ENCODE measurements around the gene KIF5A.
"Not testable (repeated sequence)": the region's sequence is repeated elsewhere in the genome, so short reads cannot be mapped to it uniquely, and the experiment has no call there.

KIF5A gene

GRCh38 chr12:57558864-57559263, 9.0 kb downstream of the KIF5A start:
- no peak for DNase-seq

DNA sequence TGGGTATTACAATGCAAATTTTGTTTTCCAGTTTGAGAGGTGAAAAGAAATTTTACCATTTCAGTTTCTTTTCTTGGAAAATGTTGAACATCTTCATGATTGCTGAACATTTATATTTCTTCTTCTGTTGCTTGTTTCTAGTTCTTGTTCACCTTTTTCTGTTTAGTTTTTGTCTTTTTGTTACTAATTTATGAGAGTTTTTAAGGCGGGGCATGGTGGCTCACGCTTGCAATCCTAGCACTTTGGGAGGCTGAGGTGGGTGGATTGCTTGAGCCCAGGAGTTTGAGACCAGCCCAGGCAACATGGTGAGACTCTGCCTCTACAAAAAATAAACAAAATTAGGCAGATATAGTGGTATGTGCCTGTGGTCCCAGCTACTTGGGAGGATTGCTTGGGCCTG, 10.7 kb downstream of the KIF5A start:
- DNase-seq = no peak

GRCh38 chr12:57561117-57561516, 11.3 kb downstream of the KIF5A start:
- DNase-seq = not testable (repeated sequence)

DNA sequence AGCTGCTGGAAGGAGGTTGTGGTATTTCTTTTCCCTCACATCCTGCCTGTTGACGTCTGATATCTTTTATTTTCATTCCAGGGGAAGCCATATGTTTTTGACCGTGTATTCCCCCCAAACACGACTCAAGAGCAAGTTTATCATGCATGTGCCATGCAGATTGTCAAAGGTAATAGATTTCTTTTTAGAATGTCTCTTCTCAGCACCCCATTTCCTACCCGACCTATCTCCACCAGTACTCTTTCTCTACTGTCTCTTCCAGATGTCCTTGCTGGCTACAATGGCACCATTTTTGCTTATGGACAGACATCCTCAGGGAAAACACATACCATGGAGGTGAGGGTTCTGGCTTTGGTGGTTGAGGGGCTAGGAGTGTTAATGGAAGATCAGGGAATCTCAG, 13.5 kb downstream of the KIF5A start:
- no peak for DNase-seq

- no peak for DNase-seq
Observed at GRCh38 chr12:57564178-57564740, 14.4 kb downstream of the KIF5A start.

- DNase-seq = no peak
Observed at GRCh38 chr12:57568838-57569237, 19.0 kb downstream of the KIF5A start.

DNA sequence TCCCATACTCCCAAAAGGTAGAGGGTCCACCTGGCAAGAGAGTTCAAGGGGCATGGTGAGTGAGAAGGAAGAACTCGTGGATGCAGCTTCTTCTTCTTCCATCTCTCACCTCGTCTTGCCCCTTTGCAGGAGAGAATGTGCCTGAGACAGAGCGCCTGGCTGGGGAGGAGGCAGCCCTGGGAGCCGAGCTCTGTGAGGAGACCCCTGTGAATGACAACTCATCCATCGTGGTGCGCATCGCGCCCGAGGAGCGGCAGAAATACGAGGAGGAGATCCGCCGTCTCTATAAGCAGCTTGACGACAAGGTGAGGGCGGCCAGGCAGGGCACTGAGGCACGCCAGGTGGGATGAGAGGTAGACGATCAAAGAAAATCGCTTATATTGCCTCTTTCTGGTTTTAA, 20.0 kb downstream of the KIF5A start:
- DNase-seq = no peak

- DNase-seq = not testable (repeated sequence)
Observed at GRCh38 chr12:57570438-57570837, 20.6 kb downstream of the KIF5A start.

DNA sequence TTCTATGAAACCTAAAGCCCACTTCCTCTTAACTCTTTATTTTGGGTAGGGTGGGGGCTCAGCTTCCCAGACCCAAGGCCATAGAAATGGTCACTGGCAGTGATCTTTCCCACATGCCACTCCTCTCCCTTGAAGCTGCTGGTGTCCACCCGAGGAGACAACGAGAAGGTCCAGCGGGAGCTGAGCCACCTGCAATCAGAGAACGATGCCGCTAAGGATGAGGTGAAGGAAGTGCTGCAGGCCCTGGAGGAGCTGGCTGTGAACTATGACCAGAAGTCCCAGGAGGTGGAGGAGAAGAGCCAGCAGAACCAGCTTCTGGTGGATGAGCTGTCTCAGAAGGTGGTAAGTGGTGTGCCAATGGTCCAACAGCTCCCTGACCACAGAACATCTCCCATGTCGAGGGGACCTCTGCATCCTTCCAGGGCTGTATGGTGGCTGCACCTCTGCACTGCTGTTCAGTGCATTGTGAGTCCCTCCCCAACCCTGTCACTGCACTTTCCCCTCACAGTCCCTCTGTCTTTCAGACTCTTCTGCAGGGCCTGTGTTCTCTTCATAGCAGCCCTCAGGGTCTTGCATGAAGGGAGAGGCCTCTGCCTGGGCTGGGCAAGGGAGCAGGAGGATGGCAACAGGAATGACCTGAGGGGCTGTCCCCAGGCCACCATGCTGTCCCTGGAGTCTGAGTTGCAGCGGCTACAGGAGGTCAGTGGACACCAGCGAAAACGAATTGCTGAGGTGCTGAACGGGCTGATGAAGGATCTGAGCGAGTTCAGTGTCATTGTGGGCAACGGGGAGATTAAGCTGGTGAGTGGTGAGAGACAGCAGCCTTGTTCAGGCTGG, 22.3 kb downstream of the KIF5A start:
- no peak for DNase-seq

GRCh38 chr12:57574795-57575194, 25.0 kb downstream of the KIF5A start:
- no peak for DNase-seq

DNA sequence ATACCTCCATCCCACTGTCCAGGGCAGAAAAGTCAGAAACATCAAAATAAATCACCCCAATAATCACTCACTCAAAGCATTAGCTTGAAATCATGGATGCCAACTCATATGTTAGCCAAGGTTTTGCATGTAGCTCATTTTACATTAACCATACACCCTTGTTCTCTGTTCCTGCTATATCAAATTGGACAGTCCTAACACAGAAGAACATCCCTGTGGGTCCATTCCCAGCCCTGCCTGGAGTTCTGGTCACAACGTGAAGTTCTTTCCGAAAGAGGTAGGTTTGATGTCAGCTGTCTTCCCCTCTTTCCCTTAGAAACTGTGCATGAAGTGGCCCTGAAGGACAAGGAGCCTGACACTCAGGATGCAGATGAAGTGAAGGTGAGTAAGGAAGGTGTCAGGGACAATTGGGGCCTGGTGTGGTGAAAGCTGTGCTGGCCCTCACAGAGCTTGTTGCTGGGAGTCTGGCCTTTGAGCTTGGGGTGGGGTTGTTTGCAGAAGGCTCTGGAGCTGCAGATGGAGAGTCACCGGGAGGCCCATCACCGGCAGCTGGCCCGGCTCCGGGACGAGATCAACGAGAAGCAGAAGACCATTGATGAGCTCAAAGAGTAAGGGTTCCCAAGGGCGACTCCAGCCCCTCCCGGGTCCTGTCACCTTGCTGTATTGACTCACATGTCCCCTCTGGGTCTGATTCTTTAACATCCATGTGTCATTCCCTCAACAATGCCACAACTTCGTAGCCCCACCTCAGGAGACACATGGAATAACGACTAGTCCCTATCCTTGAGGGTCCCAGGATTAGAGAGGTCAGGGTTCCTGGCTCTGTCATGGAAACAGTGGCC, 26.1 kb downstream of the KIF5A start:
- DNase-seq = no peak

DNA sequence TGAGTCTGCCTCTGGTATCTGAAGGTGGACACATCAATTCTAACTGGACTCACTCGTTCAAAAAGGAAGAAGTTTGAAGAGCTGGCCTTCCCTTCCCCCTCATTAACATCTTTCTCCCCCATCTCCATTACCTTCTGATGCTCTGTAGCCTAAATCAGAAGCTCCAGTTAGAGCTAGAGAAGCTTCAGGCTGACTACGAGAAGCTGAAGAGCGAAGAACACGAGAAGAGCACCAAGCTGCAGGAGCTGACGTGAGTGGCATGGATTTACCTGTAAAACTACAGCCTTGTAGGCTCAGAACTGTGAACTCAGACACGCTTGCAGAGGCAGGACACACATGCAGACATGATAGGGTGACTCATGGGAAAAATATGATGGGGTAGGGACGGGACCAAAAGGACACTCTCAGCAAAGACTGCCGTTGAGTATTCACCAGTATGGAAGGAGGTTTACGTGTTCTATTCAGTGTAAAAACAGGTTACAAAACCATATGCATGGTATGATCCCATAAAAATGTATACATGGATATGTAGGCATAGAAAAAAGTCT, 26.8 kb downstream of the KIF5A start:
- no peak for DNase-seq

DNA sequence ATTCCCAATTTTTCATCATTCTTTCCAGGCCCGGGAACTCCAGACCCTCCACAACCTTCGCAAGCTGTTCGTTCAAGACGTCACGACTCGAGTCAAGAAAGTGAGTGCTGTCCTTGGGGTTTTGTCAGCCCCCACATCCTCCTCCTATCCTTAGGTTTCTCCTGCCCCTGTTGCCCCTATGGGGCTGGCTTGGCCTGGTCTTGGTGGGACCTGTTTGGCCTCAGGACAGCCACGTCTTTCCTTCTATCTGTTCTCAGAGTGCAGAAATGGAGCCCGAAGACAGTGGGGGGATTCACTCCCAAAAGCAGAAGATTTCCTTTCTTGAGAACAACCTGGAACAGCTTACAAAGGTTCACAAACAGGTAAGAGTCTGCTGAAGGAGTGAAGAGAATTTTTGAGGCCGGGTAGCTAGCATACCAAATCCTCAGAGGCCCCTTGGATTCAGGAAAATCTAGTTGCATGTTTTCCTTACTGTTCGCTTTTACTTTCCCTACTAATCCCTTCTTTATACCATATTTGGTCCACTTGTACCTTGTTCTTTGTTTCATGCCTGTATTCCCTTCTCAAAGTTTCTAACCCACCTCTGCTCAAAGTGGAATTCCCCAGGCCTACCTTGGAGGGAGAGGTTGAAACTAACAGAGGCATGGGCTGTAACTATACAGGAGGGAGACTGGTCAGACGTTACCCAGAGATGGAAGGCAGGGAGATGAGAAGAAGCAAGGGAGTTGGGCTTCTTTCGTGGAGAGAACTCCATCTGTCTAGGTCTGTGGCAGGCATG, 28.3 kb downstream of the KIF5A start:
- DNase-seq = no peak

DNA sequence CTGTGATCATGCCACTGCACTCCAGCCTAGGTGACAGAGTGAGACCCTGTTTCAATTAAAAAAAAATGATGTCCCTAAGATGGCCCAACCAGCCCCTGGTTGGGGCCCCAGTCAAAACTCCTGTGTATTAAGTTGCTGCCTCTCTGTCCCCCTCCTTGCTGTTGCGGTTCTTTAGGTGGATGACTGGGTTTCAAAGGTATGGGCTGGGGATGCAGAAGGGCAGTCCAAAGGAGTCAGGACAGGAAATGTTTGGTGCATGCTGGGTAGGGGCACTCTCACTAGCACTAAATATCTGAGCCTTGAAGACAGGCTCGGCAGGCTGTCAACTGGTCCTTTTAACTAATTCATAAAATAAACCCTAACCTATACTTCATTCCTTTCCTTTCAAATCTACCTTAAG, 29.2 kb downstream of the KIF5A start:
- DNase-seq = no peak

- no peak for DNase-seq
Observed at GRCh38 chr12:57579677-57580465, 30.0 kb downstream of the KIF5A start.

- no peak for DNase-seq
Observed at GRCh38 chr12:57580466-57580795, 30.6 kb downstream of the KIF5A start.

GRCh38 chr12:57581802-57582201, 32.0 kb downstream of the KIF5A start:
- no peak for DNase-seq

DNA sequence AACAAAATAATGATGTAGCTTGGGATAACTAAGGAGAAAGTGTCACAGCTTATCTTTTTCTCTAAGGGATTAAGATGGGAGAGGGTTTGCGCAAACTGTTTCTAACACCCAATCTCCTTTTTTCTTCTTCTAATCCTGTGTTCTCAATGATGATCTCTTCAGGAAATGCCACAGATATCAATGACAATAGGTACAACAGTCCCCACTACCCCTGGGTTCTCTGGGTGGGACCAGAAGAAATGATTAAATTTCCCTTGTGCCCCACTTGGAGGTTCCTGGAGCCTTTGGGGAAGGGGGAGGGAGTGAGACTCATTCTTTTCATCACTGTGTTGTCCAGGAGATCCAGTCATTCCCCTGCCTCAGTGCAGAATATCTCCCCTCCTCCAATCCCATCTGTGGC, 32.6 kb downstream of the KIF5A start:
- DNase-seq = no peak

GRCh38 chr12:57583008-57583831, 33.4 kb downstream of the KIF5A start:
- DNase-seq = peak; percentile 72

DNA sequence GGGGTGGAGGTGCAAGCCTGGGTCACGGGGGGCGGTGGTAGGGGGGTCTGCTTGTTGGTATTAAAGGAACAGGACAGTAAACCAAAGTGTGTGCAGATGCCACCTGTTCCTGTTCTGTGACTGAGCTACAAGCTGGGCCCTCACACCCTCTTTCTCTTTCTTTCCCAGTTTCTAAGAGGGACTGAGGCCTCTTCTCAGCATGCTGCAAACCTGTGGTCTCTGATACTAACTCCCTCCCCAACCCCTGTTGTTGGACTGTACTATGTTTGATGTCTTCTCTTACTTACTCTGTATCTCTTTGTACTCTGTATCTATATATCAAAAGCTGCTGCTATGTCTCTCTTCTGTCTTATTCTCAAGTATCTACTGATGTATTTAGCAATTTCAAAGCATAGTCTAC, 34.2 kb downstream of the KIF5A start:
- no peak for DNase-seq

GRCh38 chr12:57584690-57585089, 34.8 kb downstream of the KIF5A start:
- DNase-seq = no peak
